Ascending aorta (tissue), 2 donors: ENCODE results near the gene PDP2. TPM values are rescaled to one million over a fixed set of nuclear protein-coding genes. Genes with fewer than 3 reads are reported as not detected.

ENCODE experiments used
- DNase-seq, 2 donors: peaks; one replicate each; pipeline ENCODE4 v3.0.0-alpha.2; 2019; ENCODE audit warnings: low spot score in 2 of 2
- H3K27ac ChIP-seq, 2 donors: fragments of 200-600 bp; sonication (generic); one replicate each; pipeline ENCODE4 v1.5.1; 2016 to 2017; ENCODE audit warnings: mild to moderate bottlenecking in 1 of 2
- H3K27me3 ChIP-seq: fragments of 200-600 bp; sonication (generic); one replicate; pipeline ENCODE4 v1.5.1; 2017
- H3K36me3 ChIP-seq, 2 donors: fragments of 200-600 bp; sonication (generic); one replicate each; pipeline ENCODE4 v1.5.1; 2016
- H3K4me1 ChIP-seq, 2 donors: fragments of 200-600 bp; sonication (generic); one replicate each; pipeline ENCODE4 v1.5.1; 2016 to 2017; ENCODE audit warnings: mild to moderate bottlenecking in 1 of 2
- H3K4me3 ChIP-seq, 2 donors: fragments of 200-600 bp; sonication (generic); one replicate each; pipeline ENCODE4 v1.5.1; 2016 to 2017; ENCODE audit warnings: mild to moderate bottlenecking in 1 of 2
- H3K9me3 ChIP-seq, 2 donors: fragments of 200-600 bp; sonication (generic); one replicate each; pipeline ENCODE4 v1.5.1; 2016
- CTCF ChIP-seq, 3 experiments: fragments of 200-600 bp in 2 of 3; fragments of 450-650 bp in 1 of 3; sonication (generic) in 2 of 3; IDR thresholded peaks; one replicate each; pipeline ENCODE4 v1.5.1; 2016 to 2019; ENCODE audit warnings: antibody characterized with exemption in 3 of 3, mild to moderate bottlenecking in 1 of 3, moderate library complexity in 1 of 3
- intact Hi-C: fragments of 100-400 bp; cut with DNase I; formaldehyde crosslinking; loops from one replicate; pipeline ENCODE4 v1.15.1; 2023
- total RNA-seq: library from RNA; depleted of rRNA; stranded (reverse); fragments of >200 nt; gene quantifications from one replicate; pipeline ENCODE4 v1.1.0, GENCODE V29; 2016

Gene PDP2
- total RNA-seq, 1 donor from 2014 or later: 2.8 TPM

- H3K27ac ChIP-seq: peak overlapping the region; percentile 90 to 92
- no peak overlapping the region for H3K4me3 ChIP-seq
- no peak for DNase-seq
- H3K36me3 ChIP-seq: no peaks in the 10 kb centered on the region
- H3K27me3 ChIP-seq: no peaks in the 10 kb centered on the region
- H3K4me1 ChIP-seq: peaks cover 45 to 78% of the 10 kb centered on the region in 2 donors
- no peak for TF ChIP-seq CTCF (IDR thresholded peaks at IDR 0.05)
- no peaks in the 10 kb centered on the region for H3K9me3 ChIP-seq
- intact Hi-C loops: no loop called here
Measured at GRCh38 chr16:66901626-66902025, 21.3 kb downstream of the PDP2 start.

- H3K27ac ChIP-seq: peak overlapping the region; percentile 90 to 92
- no peak for DNase-seq
- TF ChIP-seq CTCF (IDR thresholded peaks at IDR 0.05): no peak
- no peaks in the 10 kb centered on the region for H3K9me3 ChIP-seq
- H3K36me3 ChIP-seq: no peaks in the 10 kb centered on the region
- peaks cover 45 to 71% of the 10 kb centered on the region in 2 donors for H3K4me1 ChIP-seq
- no peak overlapping the region for H3K4me3 ChIP-seq
- no peaks in the 10 kb centered on the region for H3K27me3 ChIP-seq
- intact Hi-C loops: no loop called here
Measured at GRCh38 chr16:66902648-66903543, 22.6 kb downstream of the PDP2 start.

- H3K27me3 ChIP-seq: no peaks in the 10 kb centered on the region
- H3K9me3 ChIP-seq: no peaks in the 10 kb centered on the region
- no peaks in the 10 kb centered on the region for H3K36me3 ChIP-seq
- H3K27ac ChIP-seq: peak overlapping the region; percentile 90 to 92
- DNase-seq: no peak
- TF ChIP-seq CTCF (IDR thresholded peaks at IDR 0.05): no peak
- H3K4me1 ChIP-seq: peaks cover 41 to 66% of the 10 kb centered on the region in 2 donors
- intact Hi-C loops: no loop called here
- no peak overlapping the region for H3K4me3 ChIP-seq
Measured at GRCh38 chr16:66903544-66904427, 23.5 kb downstream of the PDP2 start.

- H3K4me1 ChIP-seq: peaks cover 37 to 59% of the 10 kb centered on the region in 2 donors
- intact Hi-C loops: no loop called here
- peak overlapping the region; percentile 90 to 92 for H3K27ac ChIP-seq
- H3K9me3 ChIP-seq: no peaks in the 10 kb centered on the region
- H3K27me3 ChIP-seq: no peaks in the 10 kb centered on the region
- H3K36me3 ChIP-seq: no peaks in the 10 kb centered on the region
- H3K4me3 ChIP-seq: no peak overlapping the region
- no peak for TF ChIP-seq CTCF (IDR thresholded peaks at IDR 0.05)
- no peak for DNase-seq
Measured at GRCh38 chr16:66904428-66904845, 24.1 kb downstream of the PDP2 start.

- no peaks in the 10 kb centered on the region for H3K27me3 ChIP-seq
- H3K4me1 ChIP-seq: peaks cover 31 to 53% of the 10 kb centered on the region in 2 donors
- no peaks in the 10 kb centered on the region for H3K36me3 ChIP-seq
- no peaks in the 10 kb centered on the region for H3K9me3 ChIP-seq
- peak overlapping the region; percentile 90 to 92 for H3K27ac ChIP-seq
- intact Hi-C loops: no loop called here
- TF ChIP-seq CTCF (IDR thresholded peaks at IDR 0.05): no peak
- no peak for DNase-seq
- H3K4me3 ChIP-seq: no peak overlapping the region
Measured at GRCh38 chr16:66904846-66905632, 24.7 kb downstream of the PDP2 start.
